ENCODE results near the gene TNF.

DNA sequence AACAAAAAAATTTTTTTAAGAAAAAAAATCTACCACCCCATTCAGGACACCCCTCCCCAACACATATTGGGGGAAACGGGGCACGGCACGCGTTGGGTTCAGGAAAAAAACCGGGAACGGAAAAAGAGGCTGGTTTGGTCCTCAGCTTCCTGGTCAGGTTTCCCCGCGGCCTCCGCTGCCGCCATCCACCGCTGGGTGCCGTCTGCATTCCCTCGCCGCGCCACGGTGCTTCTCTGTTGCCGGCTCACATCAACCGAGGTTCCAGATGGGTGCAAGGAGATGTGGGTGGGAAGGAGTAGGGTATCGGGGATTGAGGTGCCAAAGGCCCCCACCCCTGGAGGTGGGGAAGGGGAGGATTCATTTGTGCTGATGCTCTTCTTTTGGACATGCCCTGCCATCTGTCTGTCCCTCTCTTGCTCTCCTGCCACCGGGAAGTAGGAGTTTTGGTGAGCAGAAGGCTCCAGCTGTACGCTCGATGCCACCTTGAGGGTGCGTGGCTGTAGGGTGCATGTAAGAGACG, 40.8 kb upstream of the TNF start:
- TF ChIP-seq CTCF (IDR thresholded peaks at IDR 0.05): no peak
- no peak for TF ChIP-seq POLR2A (IDR thresholded peaks at IDR 0.05)
